ENCODE measurements around the gene GPR37L1. TPM values are rescaled to one million over a fixed set of nuclear protein-coding genes. Genes with fewer than 3 reads are reported as not detected.

Gene GPR37L1
- total and polyA plus RNA-seq, 10 of the 15 experiments (the other 5 are each of a cell fraction or from before 2014, with no cell fraction given): under 0.01 to 0.08 (median 0.02) TPM; not detected in 5

- TF ChIP-seq FOS (IDR thresholded peaks at IDR 0.05; ENCODE audit: borderline replicate concordance, extremely low read depth, insufficient read length) (no peak), CTCF (IDR thresholded peaks at IDR 0.05 in 2 of 3, conservative IDR thresholded peaks at IDR 0.05 in 1 of 3; ENCODE audit: control insufficient read depth in 2 of 3, extremely low read depth in 1 of 3, insufficient read depth in 1 of 3, low read depth in 3 of 3, low read length in 3 of 3) (no peak), PML (IDR thresholded peaks at IDR 0.05; ENCODE audit: low read length) (no peak), PAX8 (IDR thresholded peaks at IDR 0.05) (no peak), BMI1 (IDR thresholded peaks at IDR 0.05; ENCODE audit: borderline replicate concordance) (peak; percentile 25; the same call in 1 of the 2 replicates), NKRF (conservative IDR thresholded peaks at IDR 0.05) (no peak), SMAD5 (IDR thresholded peaks at IDR 0.05; ENCODE audit: low read depth) (no peak), RUNX3 (IDR thresholded peaks at IDR 0.05; ENCODE audit: low read length) (no peak), USF1 (IDR thresholded peaks at IDR 0.05; ENCODE audit: borderline replicate concordance, extremely low read length, insufficient read depth, low read depth, low read length) (no peak), RELA (IDR thresholded peaks at IDR 0.05; ENCODE audit: borderline replicate concordance, partially characterized antibody) (peak; percentile 43), TARDBP (IDR thresholded peaks at IDR 0.05; ENCODE audit: borderline replicate concordance) (no peak), POLR2AphosphoS5 (IDR thresholded peaks at IDR 0.05; ENCODE audit: low read length) (no peak), NR2C1 (IDR thresholded peaks at IDR 0.05) (no peak), DPF2 (IDR thresholded peaks at IDR 0.05) (peak; percentile 84), KLF5 (IDR thresholded peaks at IDR 0.05; ENCODE audit: partially characterized antibody) (no peak), HDAC2 (IDR thresholded peaks at IDR 0.05) (no peak), WRNIP1 (IDR thresholded peaks at IDR 0.05; ENCODE audit: borderline replicate concordance, low read depth, low read length) (no peak), ETV6 (conservative IDR thresholded peaks at IDR 0.05 in 1 of 2, IDR thresholded peaks at IDR 0.05 in 1 of 2; ENCODE audit: borderline replicate concordance in 1 of 2, low read depth in 1 of 2) (no peak), BCLAF1 (IDR thresholded peaks at IDR 0.05) (no peak), ZBED1 (IDR thresholded peaks at IDR 0.05; ENCODE audit: borderline replicate concordance) (no peak), NFXL1 (IDR thresholded peaks at IDR 0.05; ENCODE audit: borderline replicate concordance) (no peak), ZZZ3 (IDR thresholded peaks at IDR 0.05; ENCODE audit: control insufficient read depth, insufficient read length, low read depth) (no peak), HDGF (IDR thresholded peaks at IDR 0.05) (peak; percentile 78; the same call in 1 of the 2 replicates), ZNF24 (IDR thresholded peaks at IDR 0.05) (no peak), LARP7 (IDR thresholded peaks at IDR 0.05) (peak; percentile 65)
Measured at GRCh38 chr1:202164271-202165037, 41.7 kb downstream of the GPR37L1 start (continued).
